HS-5 (cell line): ENCODE measurements around the gene SLC25A17.
A peak's percentile ranks its signal among the peaks of the same experiment; 100 is the strongest.
"Not testable (repeated sequence)": the region's sequence is repeated elsewhere in the genome, so short reads cannot be mapped to it uniquely, and the experiment has no call there.

Experiments
- DNase-seq: peaks from one replicate; pipeline ENCODE4 v3.0.0-alpha.2; 2012; ENCODE audit warnings: low read depth

SLC25A17 gene

DNA sequence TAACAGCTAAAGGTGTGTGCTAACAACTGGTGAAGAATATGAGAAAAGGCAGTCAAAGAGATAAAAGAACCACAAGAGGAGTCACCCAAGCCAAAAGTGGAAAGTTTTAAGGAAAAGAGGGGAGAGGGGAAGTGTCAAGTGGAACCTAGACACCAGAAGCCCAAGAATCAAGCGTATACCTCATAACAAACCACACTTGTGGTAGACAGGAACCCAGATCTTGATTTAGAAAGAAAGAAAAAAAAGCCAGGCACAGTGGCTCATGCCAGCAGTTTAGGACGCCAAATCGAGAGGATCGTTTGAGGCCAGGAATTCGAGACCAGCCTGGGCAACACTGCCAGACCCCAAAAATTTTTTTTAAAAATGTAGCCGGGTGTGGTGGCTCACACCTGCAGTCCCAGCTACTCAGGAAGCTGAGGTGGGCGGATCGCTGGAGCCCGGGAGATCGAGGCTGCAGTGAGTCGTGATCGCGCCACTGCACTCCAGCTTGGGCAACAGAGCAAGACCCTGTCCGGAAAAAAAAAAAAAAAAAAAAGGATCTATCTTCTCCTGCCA lies 877 bp downstream of the SLC25A17 start:
- no peak for DNase-seq

DNA sequence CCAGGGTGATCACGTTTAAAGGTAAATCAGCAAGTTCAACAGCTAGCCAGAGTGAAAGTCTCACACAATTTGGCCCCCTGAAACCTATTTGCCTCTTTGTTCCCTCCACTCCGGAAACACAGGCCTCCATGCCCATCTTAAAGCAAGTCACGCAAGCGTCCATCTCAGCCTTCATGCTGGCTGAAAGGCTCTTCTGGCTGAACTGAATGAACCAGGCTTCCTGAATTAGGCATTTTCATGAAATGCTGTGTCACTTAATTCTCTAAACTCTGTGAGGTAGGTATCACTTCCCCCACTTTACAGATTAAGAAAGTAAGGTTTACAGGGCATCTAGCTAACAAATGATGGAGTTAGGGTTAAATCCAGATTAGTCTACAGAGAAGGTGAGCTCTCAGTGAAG lies 1.4 kb downstream of the SLC25A17 start:
- no peak for DNase-seq

DNA sequence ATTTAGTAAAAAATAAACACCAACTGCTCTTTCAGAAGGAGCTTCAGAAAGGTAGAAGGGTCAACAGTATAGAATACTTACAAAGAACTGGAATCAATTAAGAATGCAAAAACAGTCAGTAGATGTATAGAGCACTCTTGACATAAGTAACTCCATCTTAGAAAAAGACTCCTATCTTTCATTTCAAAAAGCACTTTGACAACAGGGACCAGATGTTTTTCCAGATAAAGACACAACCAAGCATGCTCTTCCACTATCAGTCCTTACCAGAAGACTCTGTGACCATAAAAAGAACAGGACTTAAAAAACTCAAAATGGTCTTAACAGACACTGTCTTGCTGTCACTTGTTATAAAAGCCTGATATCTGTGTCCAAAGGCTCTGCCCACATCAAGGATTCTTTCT lies 5.2 kb downstream of the SLC25A17 start:
- no peak for DNase-seq

DNA sequence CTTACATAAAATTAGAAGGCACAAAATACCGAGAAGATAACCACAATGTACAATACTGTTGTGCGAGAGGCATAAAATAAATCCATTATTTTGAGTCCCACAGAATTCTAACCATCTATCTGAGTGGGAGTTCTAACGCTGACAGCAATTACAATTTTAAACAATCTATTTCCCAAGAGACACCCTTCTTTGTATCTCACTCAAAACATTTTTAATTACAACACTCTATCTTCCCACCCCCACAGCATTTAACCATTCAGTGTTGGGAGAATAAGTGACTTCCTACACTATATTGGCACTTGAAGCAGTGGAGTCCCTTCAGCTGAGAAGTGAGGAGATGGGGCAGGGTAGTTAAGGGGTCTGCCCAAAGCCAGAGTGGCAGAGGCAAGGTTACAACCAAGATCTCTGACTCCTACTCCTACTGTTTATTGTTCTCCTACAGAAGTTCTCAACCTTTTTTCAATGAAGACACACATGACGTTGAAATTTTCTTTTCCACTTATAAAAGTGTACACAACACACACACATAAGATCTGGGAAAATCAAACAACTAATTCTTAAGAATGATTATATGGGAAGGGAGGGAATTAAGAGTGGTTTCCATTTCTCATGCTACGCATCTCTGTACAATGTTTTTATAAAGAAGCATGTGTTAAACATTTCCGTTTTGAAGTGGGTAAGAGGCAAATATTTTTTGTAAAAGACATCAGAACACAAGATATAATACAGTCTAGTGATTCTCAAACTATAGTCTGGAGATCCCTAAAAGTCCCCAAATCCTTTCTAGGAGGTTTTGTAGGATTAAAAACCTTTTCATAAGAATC lies 10.9 kb downstream of the SLC25A17 start:
- DNase-seq = no peak

DNA sequence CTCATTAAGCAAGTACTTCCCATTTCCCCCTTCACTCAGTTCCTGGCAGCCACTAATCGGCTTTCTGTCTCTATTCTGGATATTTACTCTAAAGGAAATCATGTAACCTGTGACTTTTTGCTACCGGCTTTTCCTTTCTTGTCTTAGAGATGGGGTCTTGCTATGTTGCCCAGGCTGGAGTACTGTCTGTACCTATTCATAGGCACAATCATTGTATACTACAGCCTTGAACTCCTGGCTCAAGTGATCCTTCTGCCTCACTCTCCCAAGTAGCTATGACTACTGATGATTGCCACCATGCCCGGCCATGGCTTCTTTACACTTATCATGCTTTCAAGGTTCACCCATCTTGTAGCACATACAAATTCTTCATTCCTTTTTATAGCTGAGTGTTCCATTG lies 12.4 kb downstream of the SLC25A17 start:
- DNase-seq = no peak

DNA sequence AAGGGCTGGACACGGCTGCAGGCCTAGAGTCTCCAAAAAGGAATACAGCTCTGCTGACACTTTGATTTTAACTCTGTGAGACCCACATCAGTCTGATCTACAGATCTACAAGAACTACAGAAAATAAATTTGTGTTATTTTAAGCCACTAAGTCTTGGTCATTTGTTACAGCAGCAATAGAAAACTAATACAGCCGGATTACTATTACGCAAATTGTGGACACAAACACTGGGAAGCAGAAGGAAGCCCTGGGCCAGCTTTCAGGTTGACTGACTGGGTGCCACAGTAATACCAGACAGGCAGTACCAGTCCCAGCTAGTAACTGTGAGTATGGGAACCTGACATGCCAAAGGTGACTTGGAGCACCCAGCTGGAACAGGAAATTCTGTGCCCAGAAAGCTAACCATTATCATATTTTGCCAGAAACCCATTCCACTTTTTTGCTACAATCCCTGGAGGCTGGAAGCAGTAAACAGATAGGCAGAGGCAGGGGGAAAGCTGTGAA lies 13.4 kb downstream of the SLC25A17 start:
- DNase-seq = no peak

DNA sequence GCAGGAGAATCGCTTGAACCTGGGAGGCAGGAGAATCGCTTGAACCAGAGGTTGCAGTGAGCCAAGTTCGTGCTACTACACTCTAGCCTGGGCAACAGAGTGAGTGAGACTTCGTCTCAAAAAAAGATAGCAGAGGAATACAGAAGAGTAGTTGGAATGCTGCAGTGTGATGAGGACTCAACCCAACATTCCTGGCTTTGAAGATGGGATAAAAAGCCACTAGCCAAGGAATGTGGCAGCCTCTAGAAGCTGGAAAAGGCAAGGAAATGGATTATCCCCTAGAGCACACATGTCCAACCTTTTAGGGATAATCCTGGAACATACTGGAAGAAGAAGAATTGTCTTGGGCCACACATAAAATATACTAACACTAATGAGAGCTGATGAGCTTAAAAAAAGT lies 13.9 kb downstream of the SLC25A17 start:
- DNase-seq = no peak

DNA sequence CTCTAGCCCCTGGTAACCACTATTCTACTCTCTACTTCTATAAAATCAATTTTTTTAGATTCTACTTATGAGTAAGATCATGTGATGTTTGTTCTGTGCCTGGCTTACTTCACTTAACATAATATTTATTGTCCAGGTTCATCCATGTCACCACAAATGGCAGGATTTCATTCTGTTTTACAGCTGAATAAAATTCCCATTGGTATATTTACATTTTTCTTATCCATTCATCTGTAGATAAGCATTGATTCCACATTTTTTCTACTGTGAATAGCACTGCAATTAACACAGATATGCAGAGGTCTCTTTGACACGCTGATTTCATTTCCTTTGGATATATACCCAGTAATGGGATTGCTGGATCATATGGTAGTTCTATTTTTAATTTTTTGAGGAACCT lies 15.8 kb downstream of the SLC25A17 start:
- no peak for DNase-seq

DNA sequence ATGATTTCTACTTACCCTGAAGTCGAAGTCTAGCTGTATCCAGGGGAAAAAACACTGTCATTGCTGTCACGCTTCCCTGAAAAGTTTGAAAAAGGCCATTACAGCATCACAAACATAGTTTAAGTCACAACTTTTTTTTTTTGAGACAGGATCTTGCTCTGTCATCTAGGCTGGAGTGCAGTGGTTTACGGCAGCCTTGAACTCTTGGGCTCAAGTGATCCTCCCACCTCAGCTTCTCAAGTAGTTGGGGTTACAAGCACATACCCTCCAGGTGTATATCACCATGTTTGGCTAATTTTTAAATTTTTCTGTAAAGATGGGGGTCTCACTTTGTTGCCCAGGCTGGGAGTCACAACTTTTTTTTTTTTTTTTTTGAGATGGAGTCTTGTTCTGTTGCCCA lies 20.1 kb downstream of the SLC25A17 start:
- DNase-seq = no peak

DNA sequence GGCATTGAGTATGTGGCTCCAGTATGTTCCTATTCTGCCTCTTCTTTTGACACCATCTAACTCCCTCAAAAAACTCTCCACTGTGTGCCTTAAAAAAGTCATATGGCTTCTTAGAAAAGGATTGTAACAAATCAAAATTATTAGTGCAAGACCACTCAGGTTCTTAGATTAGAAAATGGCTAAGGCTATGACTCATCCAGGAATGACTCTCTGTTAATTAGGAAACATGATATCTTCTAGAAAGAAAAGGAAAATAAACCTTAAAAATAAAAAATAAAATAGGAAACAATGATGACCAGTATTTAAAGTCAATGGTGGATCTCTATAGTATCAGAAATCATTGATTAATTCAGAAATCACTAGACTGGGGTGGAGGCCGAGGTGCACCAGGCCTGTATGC lies 21.7 kb downstream of the SLC25A17 start:
- no peak for DNase-seq

DNA sequence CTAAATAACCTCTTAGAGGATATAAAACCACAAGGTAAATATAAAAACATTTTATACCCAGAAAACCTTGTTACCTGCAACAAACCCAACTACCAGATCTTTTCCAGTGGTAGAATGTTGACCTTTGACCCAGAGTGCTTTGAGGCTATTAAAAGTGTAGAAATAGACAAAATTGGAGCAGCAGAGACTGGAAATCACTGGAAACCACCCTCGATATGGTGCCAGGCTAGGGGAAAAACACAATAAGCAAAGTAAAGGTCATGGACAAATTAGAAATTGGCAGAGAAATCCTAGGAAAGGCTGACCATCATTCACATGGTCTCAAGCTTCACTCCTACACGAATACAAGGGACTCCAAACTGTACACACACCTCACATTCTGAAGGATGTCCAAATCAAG lies 26.7 kb downstream of the SLC25A17 start:
- DNase-seq = no peak

DNA sequence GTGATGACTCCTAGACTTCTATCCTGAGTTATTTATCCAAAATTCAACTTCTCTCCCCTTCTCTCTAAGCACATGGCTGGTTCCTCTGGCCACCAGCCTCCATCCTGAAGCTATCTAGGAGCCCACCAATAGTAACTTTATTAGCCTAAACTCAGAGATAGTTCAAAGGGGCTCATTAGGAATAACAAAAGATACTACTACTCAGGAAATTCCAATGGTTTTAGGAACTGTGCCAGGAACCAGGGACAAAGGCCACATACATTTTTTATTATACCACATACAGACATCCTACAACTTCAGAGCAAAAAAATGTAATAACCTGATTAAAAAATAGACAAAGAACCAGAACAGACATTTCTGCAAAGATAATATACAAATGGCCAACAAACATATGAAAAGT lies 27.9 kb downstream of the SLC25A17 start:
- DNase-seq = peak; percentile 19

DNA sequence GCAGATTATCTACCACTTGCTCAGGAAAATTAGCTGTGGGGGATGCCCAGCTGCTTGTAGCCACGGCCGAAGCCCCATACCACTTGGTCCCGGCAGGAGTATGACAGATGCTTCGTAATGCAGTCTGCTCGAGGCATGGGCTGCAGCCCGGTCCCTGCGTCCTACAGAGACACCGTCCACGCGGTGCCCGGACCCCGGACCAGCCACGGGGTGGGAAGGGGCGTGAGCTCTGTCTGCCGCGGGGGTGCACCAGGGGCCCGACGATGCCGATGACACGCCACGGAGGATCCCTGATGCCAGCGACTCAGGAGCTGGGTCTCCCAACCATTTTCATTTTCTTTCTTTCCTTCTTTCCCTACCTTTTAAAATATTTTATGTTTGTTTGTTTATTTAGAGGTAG lies 30.0 kb downstream of the SLC25A17 start:
- no peak for DNase-seq

DNA sequence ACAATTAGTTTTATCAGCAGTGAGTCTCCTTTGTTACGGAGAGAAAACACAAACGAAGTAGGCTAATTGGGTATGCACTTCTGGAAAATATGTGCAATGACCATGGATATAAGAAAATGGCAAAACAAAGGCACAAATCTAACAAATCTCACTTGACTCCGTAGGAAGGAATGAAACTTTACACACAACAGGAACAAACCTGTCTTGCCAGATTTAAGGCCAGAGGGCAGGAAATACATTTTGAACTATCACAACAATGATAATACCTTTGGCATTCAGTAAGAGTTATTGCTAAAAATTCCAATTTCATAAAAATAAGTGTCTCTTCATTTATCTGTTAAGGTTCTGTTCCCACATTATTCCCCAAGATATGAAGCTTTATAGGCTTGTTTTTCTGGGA lies 36.6 kb downstream of the SLC25A17 start:
- no peak for DNase-seq

DNA sequence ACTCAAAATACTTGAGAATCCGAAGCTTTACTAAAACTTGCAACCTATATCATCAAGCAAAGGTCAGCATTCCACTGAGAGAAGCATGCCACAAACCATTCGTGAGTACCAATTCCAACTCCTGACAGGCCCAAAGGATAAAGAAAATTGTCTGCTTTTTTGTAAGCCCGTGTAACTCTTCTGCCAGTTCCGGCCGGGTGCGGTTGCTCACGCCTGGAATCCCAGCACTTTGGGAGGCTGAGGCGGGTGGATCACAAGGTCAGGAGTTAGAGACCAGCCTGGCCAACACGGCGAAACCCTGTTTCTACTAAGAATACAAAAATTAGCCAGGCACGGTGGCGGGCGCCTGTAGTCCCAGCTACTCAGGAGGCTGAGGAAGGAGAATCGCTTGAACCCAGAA lies 37.4 kb downstream of the SLC25A17 start:
- DNase-seq = not testable (repeated sequence)

DNA sequence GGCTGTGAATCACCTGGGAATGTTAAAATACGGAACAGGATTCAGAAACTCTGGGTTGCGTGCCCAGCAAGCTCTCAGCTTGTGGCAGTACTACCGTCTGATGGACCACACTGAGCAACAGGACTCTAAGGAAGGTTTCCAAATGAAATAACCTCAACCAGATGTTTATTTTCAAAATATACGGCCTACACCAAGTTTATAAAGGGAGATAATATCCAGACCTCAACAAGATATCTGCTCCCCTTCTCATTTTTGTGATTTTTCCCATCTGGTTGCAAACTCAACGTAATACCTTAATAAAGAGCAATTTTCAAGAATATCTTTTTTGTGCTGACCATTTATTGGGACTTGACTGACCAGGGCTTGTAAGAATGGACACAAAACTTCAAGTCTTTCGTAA lies 49.4 kb downstream of the SLC25A17 start:
- no peak for DNase-seq

DNA sequence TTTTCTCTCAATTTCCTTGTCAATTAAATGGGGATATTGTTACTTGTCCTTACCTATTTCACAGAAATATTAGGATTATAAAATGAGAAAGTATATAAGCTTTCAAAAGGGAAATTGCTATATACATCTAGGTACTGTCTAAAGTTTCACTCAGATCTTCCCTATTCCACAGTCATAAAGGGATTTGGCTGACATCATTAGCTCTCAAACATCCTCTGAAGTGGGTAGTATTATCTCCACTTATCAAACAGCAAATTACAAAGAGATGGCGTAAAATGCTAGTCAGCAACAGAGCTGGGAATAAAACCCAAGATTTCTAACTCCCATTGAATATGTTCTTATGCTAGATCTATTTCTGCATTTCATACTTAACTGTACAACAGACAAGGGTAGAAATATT lies 50.9 kb downstream of the SLC25A17 start:
- DNase-seq = no peak

DNA sequence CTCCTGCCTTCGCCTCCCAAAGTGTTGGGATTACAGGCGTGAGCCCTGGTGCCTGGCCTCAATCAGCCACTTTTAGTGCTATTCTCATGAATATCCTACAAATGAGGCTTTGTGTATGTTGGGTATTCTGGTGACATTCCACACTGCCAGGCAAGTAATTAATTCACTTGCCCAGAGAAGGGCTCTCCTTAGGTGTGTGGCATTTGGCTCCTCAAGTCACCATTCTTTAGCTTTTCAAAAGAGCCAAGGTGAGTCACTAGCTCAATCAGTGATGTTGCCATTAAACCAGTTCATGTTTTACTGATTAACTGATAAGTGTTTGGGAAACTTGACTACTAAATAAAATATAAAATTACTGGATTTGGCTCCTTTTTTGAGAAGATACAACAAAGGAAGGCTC lies 52.2 kb downstream of the SLC25A17 start:
- no peak for DNase-seq

DNA sequence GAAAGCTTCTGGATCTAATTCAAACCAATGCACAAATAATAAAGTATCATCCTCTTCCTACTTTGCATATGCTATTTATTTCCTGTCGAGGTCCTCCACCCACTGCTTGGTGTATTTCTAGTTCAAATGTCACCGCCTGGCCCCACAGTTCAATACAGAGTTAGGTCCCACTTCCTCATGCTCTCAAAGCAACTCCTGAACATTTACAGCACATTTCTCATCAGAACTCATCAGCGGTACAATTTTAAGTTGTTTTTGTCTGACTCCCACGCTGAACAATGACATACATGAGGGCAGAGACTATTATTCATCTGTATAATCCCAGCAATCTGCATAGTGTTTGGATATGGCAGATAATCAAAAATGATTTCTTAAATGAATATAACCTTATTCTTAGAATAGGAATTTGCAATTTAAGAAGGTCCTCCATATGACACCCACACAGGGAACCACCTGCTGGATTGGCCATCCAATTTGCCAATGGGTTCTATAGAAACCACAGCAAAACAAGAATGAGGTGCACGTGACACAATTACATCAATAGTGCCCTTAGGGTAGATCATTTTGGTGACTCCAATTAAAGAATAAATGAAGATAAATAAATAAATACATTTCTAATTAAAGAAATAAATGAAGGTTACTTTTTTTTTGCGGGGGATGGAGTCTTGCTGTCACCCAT lies 54.2 kb downstream of the SLC25A17 start:
- no peak for DNase-seq

DNA sequence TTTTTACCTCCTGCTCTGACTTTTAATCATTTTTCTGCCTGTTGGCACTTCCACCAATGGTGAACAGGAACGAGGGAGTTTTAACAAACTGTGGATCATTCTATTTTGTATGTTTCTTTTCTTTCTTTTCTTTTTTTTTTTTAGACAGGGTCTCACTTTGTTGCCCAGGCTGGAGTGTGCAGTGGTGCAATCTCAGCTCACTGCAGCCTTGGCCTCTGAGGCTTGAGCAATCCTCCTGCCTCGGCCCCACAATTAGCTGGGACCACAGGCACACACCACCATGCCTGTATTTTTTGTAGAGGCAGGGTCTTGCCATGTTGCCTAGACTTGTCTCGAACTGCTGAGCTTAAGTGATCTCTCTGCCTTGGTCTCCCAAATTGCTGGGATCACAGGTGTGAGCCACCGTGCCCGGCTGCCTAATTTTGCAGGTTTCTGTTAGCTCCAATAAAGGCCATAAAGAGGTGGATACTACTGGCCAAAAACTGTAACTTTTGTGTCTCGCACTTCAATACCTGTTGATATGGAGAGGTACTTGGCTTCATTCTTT lies 59.8 kb downstream of the SLC25A17 start:
- no peak for DNase-seq

DNA sequence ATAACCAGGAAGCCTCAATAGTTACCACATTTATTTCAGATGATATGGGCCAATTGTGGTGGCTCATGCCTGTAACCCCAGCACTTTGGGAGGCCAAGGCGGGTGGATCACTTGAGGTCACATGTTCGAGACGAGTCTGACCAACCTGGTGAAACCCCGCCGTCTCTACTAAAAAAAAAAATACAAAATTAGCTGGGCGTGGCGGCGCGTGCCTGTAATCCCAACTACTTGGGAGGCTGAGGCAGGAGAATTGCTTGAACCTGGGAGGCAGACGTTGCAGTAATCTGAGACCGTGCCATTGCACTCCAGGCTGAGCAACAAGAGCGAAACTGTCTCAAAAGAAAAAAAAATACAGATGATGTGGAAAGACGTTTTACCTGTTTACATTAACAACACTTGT lies 60.3 kb downstream of the SLC25A17 start:
- not testable (repeated sequence) for DNase-seq

DNA sequence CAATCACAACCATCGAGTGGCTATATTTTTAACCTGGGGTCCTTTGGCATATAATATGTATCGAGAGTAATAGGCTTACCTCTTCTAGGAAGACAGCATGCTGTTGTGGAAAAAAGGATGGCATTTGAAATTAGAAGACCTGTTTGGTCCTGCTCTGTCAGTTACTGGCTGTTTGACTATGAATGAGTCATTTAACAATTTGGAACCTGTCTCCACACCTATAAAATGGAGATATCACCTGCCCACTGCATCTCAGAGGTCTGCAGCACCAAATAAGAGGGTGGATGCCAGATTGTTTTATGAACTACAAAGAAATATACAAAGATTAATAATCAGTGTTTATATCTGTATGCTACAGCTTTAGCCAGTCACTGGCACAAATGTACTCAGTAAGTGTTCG lies 60.8 kb downstream of the SLC25A17 start:
- DNase-seq = no peak

DNA sequence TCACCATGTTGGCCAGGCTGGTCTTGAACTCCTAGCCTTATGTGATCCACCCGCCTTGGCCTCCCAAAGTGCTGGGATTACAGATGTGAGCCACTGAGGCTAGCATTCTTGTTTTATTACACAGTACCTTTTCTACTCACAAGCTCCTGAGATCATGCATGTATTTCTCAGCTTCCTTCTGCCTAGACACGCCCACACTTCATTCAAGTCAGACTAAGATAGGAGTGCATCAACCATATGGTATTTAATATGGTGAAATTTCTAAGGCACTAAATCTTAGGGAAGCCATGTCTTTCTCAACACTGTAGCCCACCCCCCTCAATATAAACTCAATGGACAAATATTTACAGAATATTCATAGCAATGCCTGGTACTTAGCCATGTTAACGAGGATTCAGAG lies 62.1 kb downstream of the SLC25A17 start:
- DNase-seq = peak; percentile 9
